ENCODE measurements around the gene ELL2. TPM values are rescaled to one million over a fixed set of nuclear protein-coding genes. Genes with fewer than 3 reads are reported as not detected.

Gene ELL2
- total and polyA plus RNA-seq, 2 of the 13 experiments (the other 11 are each of a cell fraction or from before 2014, with no cell fraction given), result 78.9 to 97.1 TPM

DNA sequence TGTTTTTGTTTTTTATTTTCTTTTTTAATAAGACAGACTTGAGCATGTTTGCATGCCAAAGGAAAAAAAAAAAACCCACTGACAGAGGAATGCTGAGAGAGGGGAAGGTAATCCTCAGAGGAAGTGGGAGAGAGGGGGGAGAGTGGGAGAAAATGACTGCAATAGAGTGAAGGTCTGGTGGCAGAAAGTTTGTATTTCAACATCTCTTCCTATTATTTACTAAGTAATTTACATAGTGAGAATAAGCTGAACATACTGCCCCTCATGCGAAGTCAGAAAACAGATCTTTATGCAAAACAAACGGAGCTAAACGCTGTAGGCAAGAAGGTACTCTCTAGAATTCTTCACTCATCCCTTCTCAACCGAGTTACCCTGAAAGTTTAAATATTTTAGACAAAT is 45.0 kb downstream of the ELL2 start:
- H3K79me2 ChIP-seq (ENCODE audit: insufficient read depth, low read length), result peaks cover 92% of the 10 kb centered on the region
- H3K4me1 ChIP-seq (ENCODE audit: insufficient read depth, low read length), result peaks cover 84% of the 10 kb centered on the region
- intact Hi-C loops (cut with micrococcal nuclease; ENCODE audit: unreplicated experiment), result no loop called here
- CTCF ChIA-PET (ENCODE audit: low intra/inter-chr PET ratio, low total read pairs), result interaction anchor here (0.5 kb wide), 1 partner anchor 17 kb away, joined by 3 read pairs; no protein-coding TSS in a partner anchor
- in situ Hi-C loops (cut with HindIII; ENCODE audit: extremely low pct_ligation_motif_present, low pct_unique_long_range_greater_than_20kb), result no loop called here
- peaks cover 14 to 54% of the 10 kb centered on the region in 2 experiments for H3K36me3 ChIP-seq (replicated peaks in 1 of 2; ENCODE audit: control insufficient read depth in 1 of 2, insufficient read depth in 2 of 2, low read length in 2 of 2)
- H2AFZ ChIP-seq (ENCODE audit: low read length), result no peak overlapping the region
- POLR2A ChIA-PET, result interaction anchor here (0.8 to 1.2 kb wide), 3 partner anchors 9 to 59 kb away, joined by 3 to 5 read pairs (median 3); no protein-coding TSS in a partner anchor
- ATAC-seq (peak; percentile 46), DNase-seq (ENCODE audit: low spot score) (peak; percentile 27), FAIRE-seq (no peak)
- no peak overlapping the region for H3K9ac ChIP-seq (ENCODE audit: insufficient read depth, low read depth, low read length)
- H3K9me3 ChIP-seq (ENCODE audit: low read length), result no peaks in the 10 kb centered on the region
- peaks cover 70% of the 10 kb centered on the region for H4K20me1 ChIP-seq (ENCODE audit: insufficient read depth, low read length)
- 37% methylated on average over 4 of the region's 4 CpGs for WGBS (ENCODE audit: low lambda C conversion rate)
- peak overlapping the region; percentile 49 for H3K27ac ChIP-seq (ENCODE audit: extremely low read length, insufficient read depth, low read length)
- BruUV-seq (replicated peaks), result no TSS peak
- no peak overlapping the region for H3K4me3 ChIP-seq (replicated peaks in 1 of 3; ENCODE audit: insufficient read depth in 1 of 3, low read depth in 2 of 3, low read length in 3 of 3)
- no peaks in the 10 kb centered on the region for H3K27me3 ChIP-seq (ENCODE audit: control insufficient read depth in 1 of 2, insufficient read depth in 2 of 2, low read length in 2 of 2)
- H3K4me2 ChIP-seq (ENCODE audit: low read depth, low read length), result no peak overlapping the region
- TF ChIP-seq GATAD2A (CRISPR knock-in tag; IDR thresholded peaks at IDR 0.05) (peak; percentile 72), SOX6 (IDR thresholded peaks at IDR 0.05) (no peak), SOX6 (CRISPR knock-in tag; IDR thresholded peaks at IDR 0.05) (peak; percentile 44; the same call in 1 of the 2 replicates), POGZ (CRISPR knock-in tag; IDR thresholded peaks at IDR 0.05) (no peak), ZNF350 (CRISPR knock-in tag; IDR thresholded peaks at IDR 0.05; ENCODE audit: borderline replicate concordance, low read depth) (no peak), THAP11 (CRISPR knock-in tag; IDR thresholded peaks at IDR 0.05) (no peak), DNMT3B (CRISPR knock-in tag; conservative IDR thresholded peaks at IDR 0.05) (peak; percentile 62; the same call in 1 of the 2 replicates), AGO2 (optimal IDR thresholded peaks at IDR 0.05; ENCODE audit: low read depth, low read length) (peak; percentile 21), ZMYM2 (CRISPR knock-in tag; IDR thresholded peaks at IDR 0.05) (no peak), PTBP1 (IDR thresholded peaks at IDR 0.05; ENCODE audit: low read depth, low read length, poor library complexity, severe bottlenecking) (no peak), ZNF703 (CRISPR knock-in tag; IDR thresholded peaks at IDR 0.05; ENCODE audit: borderline replicate concordance) (no peak), ZNF44 (CRISPR knock-in tag; IDR thresholded peaks at IDR 0.05) (no peak), ELF3 (CRISPR knock-in tag; IDR thresholded peaks at IDR 0.05) (no peak), ZNF776 (CRISPR knock-in tag; IDR thresholded peaks at IDR 0.05) (no peak), HDAC2 (CRISPR knock-in tag; IDR thresholded peaks at IDR 0.05) (0 out of 2 replicates have a peak, but pooled peaks have one; percentile 6), CEBPG (CRISPR knock-in tag; IDR thresholded peaks at IDR 0.05) (0 out of 2 replicates have a peak, but pooled peaks have one; percentile 7)
- TF ChIP-seq, protein P1, sequence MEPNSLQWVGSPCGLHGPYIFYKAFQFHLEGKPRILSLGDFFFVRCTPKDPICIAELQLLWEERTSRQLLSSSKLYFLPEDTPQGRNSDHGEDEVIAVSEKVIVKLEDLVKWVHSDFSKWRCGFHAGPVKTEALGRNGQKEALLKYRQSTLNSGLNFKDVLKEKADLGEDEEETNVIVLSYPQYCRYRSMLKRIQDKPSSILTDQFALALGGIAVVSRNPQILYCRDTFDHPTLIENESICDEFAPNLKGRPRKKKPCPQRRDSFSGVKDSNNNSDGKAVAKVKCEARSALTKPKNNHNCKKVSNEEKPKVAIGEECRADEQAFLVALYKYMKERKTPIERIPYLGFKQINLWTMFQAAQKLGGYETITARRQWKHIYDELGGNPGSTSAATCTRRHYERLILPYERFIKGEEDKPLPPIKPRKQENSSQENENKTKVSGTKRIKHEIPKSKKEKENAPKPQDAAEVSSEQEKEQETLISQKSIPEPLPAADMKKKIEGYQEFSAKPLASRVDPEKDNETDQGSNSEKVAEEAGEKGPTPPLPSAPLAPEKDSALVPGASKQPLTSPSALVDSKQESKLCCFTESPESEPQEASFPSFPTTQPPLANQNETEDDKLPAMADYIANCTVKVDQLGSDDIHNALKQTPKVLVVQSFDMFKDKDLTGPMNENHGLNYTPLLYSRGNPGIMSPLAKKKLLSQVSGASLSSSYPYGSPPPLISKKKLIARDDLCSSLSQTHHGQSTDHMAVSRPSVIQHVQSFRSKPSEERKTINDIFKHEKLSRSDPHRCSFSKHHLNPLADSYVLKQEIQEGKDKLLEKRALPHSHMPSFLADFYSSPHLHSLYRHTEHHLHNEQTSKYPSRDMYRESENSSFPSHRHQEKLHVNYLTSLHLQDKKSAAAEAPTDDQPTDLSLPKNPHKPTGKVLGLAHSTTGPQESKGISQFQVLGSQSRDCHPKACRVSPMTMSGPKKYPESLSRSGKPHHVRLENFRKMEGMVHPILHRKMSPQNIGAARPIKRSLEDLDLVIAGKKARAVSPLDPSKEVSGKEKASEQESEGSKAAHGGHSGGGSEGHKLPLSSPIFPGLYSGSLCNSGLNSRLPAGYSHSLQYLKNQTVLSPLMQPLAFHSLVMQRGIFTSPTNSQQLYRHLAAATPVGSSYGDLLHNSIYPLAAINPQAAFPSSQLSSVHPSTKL (CRISPR knock-in tag; IDR thresholded peaks at IDR 0.05), result peak; percentile 51; the same call in 1 of the 2 replicates
- TF ChIP-seq, protein P2, sequence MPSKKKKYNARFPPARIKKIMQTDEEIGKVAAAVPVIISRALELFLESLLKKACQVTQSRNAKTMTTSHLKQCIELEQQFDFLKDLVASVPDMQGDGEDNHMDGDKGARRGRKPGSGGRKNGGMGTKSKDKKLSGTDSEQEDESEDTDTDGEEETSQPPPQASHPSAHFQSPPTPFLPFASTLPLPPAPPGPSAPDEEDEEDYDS (CRISPR knock-in tag; IDR thresholded peaks at IDR 0.05), result no peak
- TF ChIP-seq, protein P3, sequence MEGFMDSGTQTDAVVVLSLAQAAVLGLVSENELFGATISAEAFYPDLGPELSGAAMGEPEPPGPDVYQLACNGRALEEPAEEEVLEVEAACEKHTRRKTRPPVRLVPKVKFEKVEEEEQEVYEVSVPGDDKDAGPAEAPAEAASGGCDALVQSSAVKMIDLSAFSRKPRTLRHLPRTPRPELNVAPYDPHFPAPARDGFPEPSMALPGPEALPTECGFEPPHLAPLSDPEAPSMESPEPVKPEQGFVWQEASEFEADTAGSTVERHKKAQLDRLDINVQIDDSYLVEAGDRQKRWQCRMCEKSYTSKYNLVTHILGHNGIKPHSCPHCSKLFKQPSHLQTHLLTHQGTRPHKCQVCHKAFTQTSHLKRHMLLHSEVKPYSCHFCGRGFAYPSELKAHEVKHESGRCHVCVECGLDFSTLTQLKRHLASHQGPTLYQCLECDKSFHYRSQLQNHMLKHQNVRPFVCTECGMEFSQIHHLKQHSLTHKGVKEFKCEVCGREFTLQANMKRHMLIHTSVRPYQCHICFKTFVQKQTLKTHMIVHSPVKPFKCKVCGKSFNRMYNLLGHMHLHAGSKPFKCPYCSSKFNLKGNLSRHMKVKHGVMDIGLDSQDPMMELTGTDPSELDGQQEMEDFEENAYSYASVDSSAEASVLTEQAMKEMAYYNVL (CRISPR knock-in tag; IDR thresholded peaks at IDR 0.05; ENCODE audit: borderline replicate concordance), result 0 out of 2 replicates have a peak, but pooled peaks have one; percentile 26

All from HepG2 (cell line).